SK-N-MC (cell line): ENCODE data around the gene RBKS.

ENCODE experiments used
- EZH2 ChIP-seq: fragments of 200-600 bp; sonication (generic); IDR thresholded peaks from one replicate; pipeline ENCODE4 v1.6.1; 2017; ENCODE audit warnings: antibody characterized with exemption
- POLR2AphosphoS5 ChIP-seq: IDR thresholded peaks from 2 replicates; pipeline ENCODE4 v1.6.1; 2012; ENCODE audit warnings: mild to moderate bottlenecking, low read depth, low read length, borderline replicate concordance

- TF ChIP-seq EZH2 (no peak), POLR2AphosphoS5 (no peak)
Measured at GRCh38 chr2:27776097-27776496, 114.1 kb downstream of the RBKS start.
